ENCODE data around the gene NR2F1-AS1.

- TF ChIP-seq CTCF (IDR thresholded peaks at IDR 0.05) (no peak), POLR2A (IDR thresholded peaks at IDR 0.05) (no peak)
Observed at GRCh38 chr5:93603078-93603792, 22.2 kb upstream of the NR2F1-AS1 start.
